ENCODE results near the gene PCDHA6. TPM values are rescaled to one million over a fixed set of nuclear protein-coding genes. Genes with fewer than 3 reads are reported as not detected.
"Not testable (repeated sequence)": the region's sequence is repeated elsewhere in the genome, so short reads cannot be mapped to it uniquely, and the experiment has no call there.

Gene PCDHA6
- total RNA-seq, 1 donor from 2014 or later, result 29.8 TPM

GRCh38 chr5:140868721-140869554, 41.2 kb downstream of the PCDHA6 start, which contains the start of gene PCDHA11:
PCDHA11 (plus strand) TSS chr5:140868957; CDS start chr5:140869104, 147 bp downstream.
- TF ChIP-seq CTCF (IDR thresholded peaks at IDR 0.05; ENCODE audit: partially characterized antibody, unreplicated experiment), result no peak
- H3K4me1 Mint-ChIP-seq (ENCODE audit: low read depth, unreplicated experiment), result peaks cover 8% of the 10 kb centered on the region
- peaks cover 23% of the 10 kb centered on the region for H3K36me3 Mint-ChIP-seq (ENCODE audit: unreplicated experiment)
- H3K9me3 Mint-ChIP-seq (ENCODE audit: unreplicated experiment), result peaks cover 10% of the 10 kb centered on the region
- peaks cover 7% of the 10 kb centered on the region for H3K27me3 Mint-ChIP-seq (ENCODE audit: unreplicated experiment)
- peak within 1 kb of the TSS; percentile 93 for H3K27ac Mint-ChIP-seq (ENCODE audit: unreplicated experiment)
- DNase-seq, result no peak
- H3K4me3 Mint-ChIP-seq (ENCODE audit: unreplicated experiment), result peak within 1 kb of the TSS; percentile 88

- DNase-seq, result no peak
- Mint-ChIP-seq H3K27ac (ENCODE audit: unreplicated experiment) (peak overlapping the region; percentile 93), H3K9me3 (ENCODE audit: unreplicated experiment) (peaks cover 10% of the 10 kb centered on the region), H3K4me1 (ENCODE audit: low read depth, unreplicated experiment) (peaks cover 8% of the 10 kb centered on the region), H3K4me3 (ENCODE audit: unreplicated experiment) (peak overlapping the region; percentile 88), H3K36me3 (ENCODE audit: unreplicated experiment) (peaks cover 20% of the 10 kb centered on the region), H3K27me3 (ENCODE audit: unreplicated experiment) (peaks cover 7% of the 10 kb centered on the region)
- peak; percentile 38 for TF ChIP-seq CTCF (IDR thresholded peaks at IDR 0.05; ENCODE audit: partially characterized antibody, unreplicated experiment)
Measured at GRCh38 chr5:140869555-140869886, 41.8 kb downstream of the PCDHA6 start.

- Mint-ChIP-seq H3K4me1 (ENCODE audit: low read depth, unreplicated experiment) (peaks cover 8% of the 10 kb centered on the region), H3K9me3 (ENCODE audit: unreplicated experiment) (peaks cover 10% of the 10 kb centered on the region), H3K27ac (ENCODE audit: unreplicated experiment) (no peak overlapping the region), H3K36me3 (ENCODE audit: unreplicated experiment) (peaks cover 17% of the 10 kb centered on the region), H3K27me3 (ENCODE audit: unreplicated experiment) (peaks cover 8% of the 10 kb centered on the region), H3K4me3 (ENCODE audit: unreplicated experiment) (no peak overlapping the region)
- DNase-seq, result no peak
- no peak for TF ChIP-seq CTCF (IDR thresholded peaks at IDR 0.05; ENCODE audit: partially characterized antibody, unreplicated experiment)
Measured at GRCh38 chr5:140870221-140871201, 42.8 kb downstream of the PCDHA6 start.

GRCh38 chr5:140875085-140876065, 47.6 kb downstream of the PCDHA6 start, which contains the start of gene PCDHA12:
PCDHA12 (plus strand) TSS chr5:140875308; CDS start chr5:140875473, 165 bp downstream.
- peak; percentile 35 for DNase-seq
- peak within 1 kb of the TSS; percentile 98 for H3K27ac Mint-ChIP-seq (ENCODE audit: unreplicated experiment)
- peaks cover 22% of the 10 kb centered on the region for H3K36me3 Mint-ChIP-seq (ENCODE audit: unreplicated experiment)
- peak; percentile 65 for TF ChIP-seq CTCF (IDR thresholded peaks at IDR 0.05; ENCODE audit: partially characterized antibody, unreplicated experiment)
- peaks cover 7% of the 10 kb centered on the region for H3K27me3 Mint-ChIP-seq (ENCODE audit: unreplicated experiment)
- H3K4me3 Mint-ChIP-seq (ENCODE audit: unreplicated experiment), result peak within 1 kb of the TSS; percentile 94
- H3K9me3 Mint-ChIP-seq (ENCODE audit: unreplicated experiment), result peaks cover 6% of the 10 kb centered on the region
- H3K4me1 Mint-ChIP-seq (ENCODE audit: low read depth, unreplicated experiment), result peaks cover 7% of the 10 kb centered on the region

GRCh38 chr5:140876541-140877261, 48.9 kb downstream of the PCDHA6 start:
- H3K36me3 Mint-ChIP-seq (ENCODE audit: unreplicated experiment), result peaks cover 27% of the 10 kb centered on the region
- not testable (repeated sequence) for H3K9me3 Mint-ChIP-seq (ENCODE audit: unreplicated experiment); H3K4me1 Mint-ChIP-seq (ENCODE audit: low read depth, unreplicated experiment); H3K27me3 Mint-ChIP-seq (ENCODE audit: unreplicated experiment); H3K27ac Mint-ChIP-seq (ENCODE audit: unreplicated experiment); DNase-seq
- H3K4me3 Mint-ChIP-seq (ENCODE audit: unreplicated experiment), result peak overlapping the region; percentile 94
